GM12891 (cell line): Measurements from ENCODE around the gene ANKAR.
"Not testable (repeated sequence)": the region's sequence is repeated elsewhere in the genome, so short reads cannot be mapped to it uniquely, and the experiment has no call there.

ENCODE experiments used
- DNase-seq: peaks from one replicate; pipeline ENCODE4 v3.0.0; 2011; ENCODE audit warnings: low spot score; ENCODE audit not compliant: insufficient read length
- FAIRE-seq: peaks from 2 replicates; lab custom pipeline; 2011; peaks lifted over from hg19 to GRCh38; lab: Jason Lieb, UNC
- PAX5 ChIP-seq: IDR thresholded peaks from 2 replicates; pipeline ENCODE4 v1.6.1; 2011; ENCODE audit warnings: low read length, moderate library complexity, mild to moderate bottlenecking; ENCODE audit not compliant: insufficient read depth, severe bottlenecking
- POLR2A ChIP-seq: IDR thresholded peaks from 2 replicates; pipeline ENCODE4 v1.6.1; 2011; ENCODE audit warnings: low read depth, low read length, control low read depth
- POLR2AphosphoS5 ChIP-seq: IDR thresholded peaks from 2 replicates; pipeline ENCODE4 v1.6.1; 2011; ENCODE audit warnings: low read depth, low read length, control low read depth
- POU2F2 ChIP-seq: IDR thresholded peaks from 2 replicates; pipeline ENCODE4 v1.6.1; 2011; ENCODE audit warnings: low read depth, mild to moderate bottlenecking, control low read depth, low read length, moderate library complexity
- SPI1 ChIP-seq: IDR thresholded peaks from 2 replicates; pipeline ENCODE4 v1.6.1; 2011; ENCODE audit warnings: low read depth, low read length, control low read depth
- TAF1 ChIP-seq: IDR thresholded peaks from 2 replicates; pipeline ENCODE4 v1.6.1; 2011; ENCODE audit warnings: low read depth, low read length, control low read depth

The ANKAR gene

GRCh38 chr2:189679226-189679625, 4.8 kb downstream of the ANKAR start:
- TF ChIP-seq POLR2AphosphoS5: no peak
- TF ChIP-seq SPI1: no peak
- no peak for TF ChIP-seq POLR2A
- no peak for TF ChIP-seq PAX5
- TF ChIP-seq POU2F2: no peak
- no peak for TF ChIP-seq TAF1
- FAIRE-seq (no peak), DNase-seq (no peak)

- DNase-seq: no peak
- no peak for FAIRE-seq
- TF ChIP-seq SPI1 (no peak), PAX5 (no peak), POLR2AphosphoS5 (no peak), TAF1 (no peak), POU2F2 (no peak), POLR2A (no peak)
Measured at GRCh38 chr2:189681203-189681602, 6.7 kb downstream of the ANKAR start.

DNA sequence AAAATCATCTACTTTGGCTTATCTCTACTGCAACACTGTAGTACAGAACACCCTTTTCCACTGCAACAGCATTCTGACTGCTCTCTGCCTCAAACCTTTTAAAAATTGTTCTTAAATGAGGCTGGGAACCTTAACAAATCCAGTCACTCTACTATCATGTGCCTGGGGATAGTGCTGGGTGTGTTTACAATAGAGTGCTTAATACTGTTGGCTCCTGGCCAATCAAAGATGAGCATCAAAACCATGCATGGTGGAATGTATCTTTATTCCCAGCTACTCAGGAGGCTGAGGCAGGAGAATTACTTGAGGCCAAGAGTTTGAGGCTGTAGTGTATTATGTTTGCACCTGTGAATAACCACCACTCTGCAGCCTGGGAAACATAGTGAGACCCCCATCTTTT, 7.4 kb downstream of the ANKAR start:
- FAIRE-seq: no peak
- DNase-seq: no peak
- TF ChIP-seq POLR2A: no peak
- no peak for TF ChIP-seq POLR2AphosphoS5
- no peak for TF ChIP-seq TAF1
- TF ChIP-seq PAX5: no peak
- TF ChIP-seq POU2F2: no peak
- no peak for TF ChIP-seq SPI1

DNA sequence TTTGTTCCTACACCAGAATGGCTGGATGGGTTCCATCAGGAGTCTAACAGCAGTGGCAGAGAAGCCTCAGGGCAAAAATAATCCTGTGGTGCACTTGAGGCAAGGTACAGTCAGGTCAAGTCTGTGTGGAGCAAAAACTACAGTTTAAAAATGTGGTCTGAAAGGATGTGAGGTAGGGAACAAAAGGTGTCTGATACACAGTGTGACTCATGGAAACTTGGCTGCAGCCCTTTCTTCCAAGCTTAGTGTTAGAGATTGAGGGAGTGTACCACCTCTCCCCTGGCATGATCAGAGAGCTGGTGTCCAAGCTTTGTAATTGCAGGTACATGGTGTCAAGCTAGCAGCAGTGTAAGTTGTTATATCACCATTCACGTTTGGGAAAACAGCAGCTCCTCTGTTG, 8.9 kb downstream of the ANKAR start:
- DNase-seq: no peak
- no peak for FAIRE-seq

GRCh38 chr2:189684811-189685210, 10.3 kb downstream of the ANKAR start:
- no peak for DNase-seq
- TF ChIP-seq SPI1: no peak
- FAIRE-seq: no peak

More for the DNA sequence above, 8.9 kb downstream of the ANKAR start:
- no peak for TF ChIP-seq PAX5
- no peak for TF ChIP-seq TAF1
- TF ChIP-seq POU2F2: no peak
- TF ChIP-seq POLR2AphosphoS5: no peak
- no peak for TF ChIP-seq SPI1
- no peak for TF ChIP-seq POLR2A

DNA sequence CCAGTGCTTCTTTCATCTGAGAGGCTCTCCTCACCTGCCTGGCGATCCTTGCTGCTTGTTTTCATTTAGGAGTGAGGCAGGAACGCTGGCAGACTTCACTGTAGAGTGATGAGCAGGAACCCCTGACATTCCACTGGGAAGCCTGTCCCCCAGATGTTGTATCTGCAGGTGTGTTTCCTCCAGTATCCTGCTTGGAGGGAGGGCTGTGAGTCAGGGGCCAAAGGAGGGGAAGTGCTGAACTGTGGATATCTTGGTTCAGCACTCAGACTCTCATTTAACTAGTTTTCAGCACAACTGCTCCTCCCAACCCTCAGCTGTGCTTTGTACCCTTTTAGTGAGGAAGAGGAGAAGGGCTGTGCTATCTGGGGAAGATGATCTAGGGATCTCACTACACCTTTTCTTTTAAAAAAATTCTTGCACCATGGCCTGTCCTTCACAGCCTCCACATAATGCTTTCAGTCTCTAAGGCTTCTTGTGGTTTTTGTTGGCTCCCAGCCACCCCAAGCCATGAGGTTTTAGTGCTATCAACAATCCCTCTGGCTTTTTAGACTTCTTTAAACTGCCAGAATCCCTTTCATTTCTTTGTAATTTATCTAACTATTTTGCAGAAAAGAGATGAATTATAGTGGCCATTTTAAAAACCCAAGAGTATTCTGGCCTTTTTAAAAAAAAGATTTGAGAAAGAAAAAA, 11.2 kb downstream of the ANKAR start:
- no peak for FAIRE-seq
- no peak for DNase-seq
- TF ChIP-seq TAF1 (no peak), PAX5 (no peak), SPI1 (peak; percentile 35; the same call in 1 of the 2 replicates)

- not testable (repeated sequence) for FAIRE-seq, DNase-seq
Measured at GRCh38 chr2:189687796-189688195, 13.3 kb downstream of the ANKAR start.

DNA sequence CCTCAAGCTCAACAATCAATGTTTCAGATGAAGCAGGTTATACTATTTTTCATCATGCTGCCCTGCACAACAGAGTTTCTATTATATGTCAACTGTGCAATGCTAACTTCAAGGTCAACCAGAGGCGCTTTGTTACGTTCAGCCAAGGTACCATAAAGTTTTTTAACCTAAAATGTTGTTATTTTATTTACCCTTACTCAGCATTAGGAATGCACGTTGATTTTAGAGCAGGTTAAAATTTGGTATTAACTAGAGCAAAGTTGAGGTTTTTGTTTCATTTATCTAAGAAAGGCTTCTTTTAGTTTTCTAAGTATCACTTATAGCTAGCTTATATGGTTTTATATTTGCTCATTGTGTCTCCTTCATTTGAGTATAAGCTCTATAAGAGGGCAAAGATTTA, 21.8 kb downstream of the ANKAR start:
- TF ChIP-seq PAX5 (no peak), SPI1 (no peak), POU2F2 (no peak), POLR2A (no peak), POLR2AphosphoS5 (no peak), TAF1 (no peak)
- DNase-seq (no peak), FAIRE-seq (no peak)

- DNase-seq (no peak), FAIRE-seq (no peak)
- no peak for TF ChIP-seq SPI1
Measured at GRCh38 chr2:189698020-189698887, 23.8 kb downstream of the ANKAR start.

DNA sequence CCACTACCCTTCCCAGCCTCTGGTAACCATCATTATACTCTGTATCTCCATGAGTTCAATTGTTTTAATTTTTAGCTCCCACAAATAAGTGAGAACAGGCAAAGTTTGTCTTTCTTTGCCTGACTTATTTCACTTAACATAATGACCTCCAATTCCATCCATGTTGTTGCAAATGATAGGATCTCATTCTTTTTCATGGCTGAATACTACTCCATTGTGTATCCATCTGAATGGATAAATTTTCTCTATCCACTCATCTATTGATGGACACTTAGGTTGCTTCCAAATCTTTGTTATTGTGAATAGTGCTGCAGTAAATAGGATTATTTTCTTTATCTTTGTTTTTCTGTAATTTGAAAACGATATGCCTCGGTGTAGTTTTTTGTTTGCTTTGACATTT, 26.2 kb downstream of the ANKAR start:
- no peak for TF ChIP-seq POLR2AphosphoS5
- no peak for TF ChIP-seq POU2F2
- no peak for TF ChIP-seq POLR2A
- no peak for TF ChIP-seq PAX5
- no peak for TF ChIP-seq SPI1
- no peak for TF ChIP-seq TAF1
- no peak for FAIRE-seq

More for the DNA sequence above, 26.2 kb downstream of the ANKAR start:
- DNase-seq: no peak
